Liver (tissue), 9 donors: ENCODE data around the gene HEPN1. TPM values are rescaled to one million over a fixed set of nuclear protein-coding genes. Genes with fewer than 3 reads are reported as not detected.

Source experiments
- DNase-seq: peaks from one replicate; pipeline ENCODE4 v3.0.0-alpha.2; 2017; ENCODE audit warnings: low spot score
- H3K27ac ChIP-seq, 2 donors: one replicate each; pipeline ENCODE4 v1.7.0; 2013; ENCODE audit warnings: inconsistent platforms in 2 of 2, low read length in 2 of 2, control low read depth in 1 of 2, low read depth in 1 of 2, mild to moderate bottlenecking in 1 of 2
- H3K27me3 ChIP-seq, 4 donors: one replicate each; pipeline versions ENCODE4 v1.6.1 to v1.7.0; 2013; ENCODE audit warnings: low read length in 3 of 4, inconsistent platforms in 1 of 4, mild to moderate bottlenecking in 1 of 4, moderate library complexity in 1 of 4; ENCODE audit not compliant: control insufficient read depth in 4 of 4, insufficient read depth in 4 of 4
- H3K36me3 ChIP-seq, 4 donors: one replicate each; pipeline versions ENCODE4 v1.6.1 to v1.7.0; 2013; ENCODE audit warnings: low read length in 3 of 4, mild to moderate bottlenecking in 3 of 4, low read depth in 1 of 4, moderate library complexity in 1 of 4; ENCODE audit not compliant: control insufficient read depth in 4 of 4, insufficient read depth in 3 of 4
- H3K4me1 ChIP-seq, 4 donors: one replicate each; pipeline versions ENCODE4 v1.6.1 to v1.7.0; 2013; ENCODE audit warnings: low read length in 3 of 4, mild to moderate bottlenecking in 3 of 4, moderate library complexity in 1 of 4; ENCODE audit not compliant: control insufficient read depth in 4 of 4, insufficient read depth in 4 of 4
- H3K4me3 ChIP-seq, 3 donors: one replicate each; pipeline versions ENCODE4 v1.6.1 to v1.7.0; 2013; ENCODE audit warnings: low read length in 3 of 3, control low read depth in 1 of 3, low read depth in 1 of 3, mild to moderate bottlenecking in 1 of 3
- H3K9ac ChIP-seq, 2 donors: one replicate each; pipeline ENCODE4 v1.7.0; 2013; ENCODE audit warnings: low read length in 2 of 2, mild to moderate bottlenecking in 2 of 2, moderate library complexity in 2 of 2, control low read depth in 1 of 2, low read depth in 1 of 2
- H3K9me3 ChIP-seq, 4 donors: one replicate each; pipeline versions ENCODE4 v1.6.1 to v1.7.0; 2013; ENCODE audit warnings: low read length in 3 of 4; ENCODE audit not compliant: control insufficient read depth in 4 of 4
- EGR1 ChIP-seq, 2 donors: IDR thresholded peaks; 2 replicates each; pipeline ENCODE4 v1.6.1; 2016 to 2018; ENCODE audit warnings: antibody characterized with exemption in 2 of 2, low read depth in 2 of 2
- FOXA1 ChIP-seq: IDR thresholded peaks from 2 replicates; pipeline ENCODE4 v1.6.1; 2016; ENCODE audit warnings: antibody characterized with exemption
- FOXA2 ChIP-seq: IDR thresholded peaks from 2 replicates; pipeline ENCODE4 v1.6.1; 2016; ENCODE audit warnings: antibody characterized with exemption
- GABPA ChIP-seq, 2 donors: IDR thresholded peaks in 1 of 2; conservative IDR thresholded peaks in 1 of 2; 2 replicates each; pipeline ENCODE4 v1.6.1; 2016; ENCODE audit warnings: antibody characterized with exemption in 2 of 2, mild to moderate bottlenecking in 1 of 2, moderate library complexity in 1 of 2
- HNF4A ChIP-seq, 2 donors: conservative IDR thresholded peaks; 2 replicates each; pipeline ENCODE4 v1.6.1; 2016; ENCODE audit warnings: antibody characterized with exemption in 2 of 2, mild to moderate bottlenecking in 2 of 2
- HNF4G ChIP-seq: IDR thresholded peaks from 2 replicates; pipeline ENCODE4 v1.6.1; 2016; ENCODE audit warnings: antibody characterized with exemption
- NR2F2 ChIP-seq: IDR thresholded peaks from 2 replicates; pipeline ENCODE4 v1.6.1; 2016; ENCODE audit warnings: antibody characterized with exemption
- RAD21 ChIP-seq, 2 donors: IDR thresholded peaks; 2 replicates each; pipeline ENCODE4 v1.6.1; 2016; ENCODE audit warnings: antibody characterized with exemption in 2 of 2, mild to moderate bottlenecking in 2 of 2
- SP1 ChIP-seq: IDR thresholded peaks from 2 replicates; pipeline ENCODE4 v1.6.1; 2018; ENCODE audit warnings: antibody characterized with exemption, mild to moderate bottlenecking
- TAF1 ChIP-seq: conservative IDR thresholded peaks from 2 replicates; pipeline ENCODE4 v1.6.1; 2016; ENCODE audit warnings: antibody characterized with exemption, mild to moderate bottlenecking
- YY1 ChIP-seq: IDR thresholded peaks from 2 replicates; pipeline ENCODE4 v1.6.1; 2016; ENCODE audit warnings: antibody characterized with exemption, mild to moderate bottlenecking
- WGBS: extraction: QIAGEN DNeasy Blood & Tissue Kit; methylation state at CpG from one replicate; pipeline ENCODE4 v1.1.7; 2013; 5-methylcytosine and 5-hydroxymethylcytosine counted together
- polyA plus RNA-seq, 2 donors: library from polyadenylated mRNA; stranded (reverse) in 1 of 2; unstranded in 1 of 2; fragments of 200-250 nt in 1 of 2; fragments of >200 nt in 1 of 2; fragmentation: Nextera tagmentation in 1 of 2; extraction: Ambion mirVana in 1 of 2; gene quantifications; one replicate each; pipeline versions ENCODE4 v1.2.1 to v1.2.3, GENCODE V29; 2013 to 2015
- total RNA-seq, 2 donors: library from RNA; depleted of rRNA; stranded (reverse); fragments of >200 nt; gene quantifications; one replicate each; pipeline ENCODE4 v1.2.3, GENCODE V29; 2014
- TF ChIP-seq, protein P1 (sequence below): IDR thresholded peaks from 2 replicates; pipeline ENCODE4 v1.6.1; 2016; ENCODE audit warnings: antibody characterized with exemption
- TF ChIP-seq, protein P2 (sequence below): fragments of 150-350 bp; IDR thresholded peaks from 2 replicates; pipeline ENCODE4 v1.5.1; 2017; ENCODE audit warnings: improper control_type of control experiment, low read depth, low read length; ENCODE audit not compliant: missing input control
- TF ChIP-seq, protein P3 (sequence below): IDR thresholded peaks from 2 replicates; pipeline ENCODE4 v1.6.1; 2016; ENCODE audit warnings: antibody characterized with exemption, mild to moderate bottlenecking
- donor health status: healthy.
- donor health status: healthy.
- donor health status: healthy.
- donor health status: healthy.
- donor health status: healthy.

HEPN1 gene
- total and polyA plus RNA-seq, 4 donors: 0.22 to 2.6 TPM; not detected in 2

DNA sequence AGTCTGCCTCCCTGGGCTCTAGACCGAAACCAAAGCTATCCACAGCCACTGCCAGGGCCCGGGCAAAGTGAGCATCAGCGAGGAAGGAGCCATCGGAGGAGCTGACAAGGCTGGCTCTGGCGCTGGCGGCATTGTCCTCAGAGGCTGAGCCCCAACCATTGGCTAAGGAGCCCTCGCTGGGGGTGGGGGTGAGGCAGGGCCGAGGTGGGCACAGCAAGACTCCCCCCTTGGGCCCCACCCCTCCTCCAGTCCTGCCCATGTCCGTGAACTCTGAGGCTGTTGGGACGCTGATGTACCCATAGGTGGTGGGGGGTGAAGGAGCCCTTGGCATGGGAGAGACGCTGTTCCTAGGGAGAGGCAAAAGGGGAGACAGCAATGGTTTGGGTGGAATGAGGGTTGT is 32.6 kb upstream of the HEPN1 start:
- no peak for DNase-seq
- TF ChIP-seq SP1 (no peak), FOXA2 (no peak), HNF4A (conservative IDR thresholded peaks at IDR 0.05) (no peak), HNF4G (no peak), RAD21 (IDR thresholded peaks at IDR 0.05) (no peak), GABPA (IDR thresholded peaks at IDR 0.05 in 1 of 2, conservative IDR thresholded peaks at IDR 0.05 in 1 of 2) (no peak), YY1 (no peak), NR2F2 (no peak)
- TF ChIP-seq, protein P1, sequence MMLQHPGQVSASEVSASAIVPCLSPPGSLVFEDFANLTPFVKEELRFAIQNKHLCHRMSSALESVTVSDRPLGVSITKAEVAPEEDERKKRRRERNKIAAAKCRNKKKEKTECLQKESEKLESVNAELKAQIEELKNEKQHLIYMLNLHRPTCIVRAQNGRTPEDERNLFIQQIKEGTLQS: no peak
- TF ChIP-seq, protein P2, sequence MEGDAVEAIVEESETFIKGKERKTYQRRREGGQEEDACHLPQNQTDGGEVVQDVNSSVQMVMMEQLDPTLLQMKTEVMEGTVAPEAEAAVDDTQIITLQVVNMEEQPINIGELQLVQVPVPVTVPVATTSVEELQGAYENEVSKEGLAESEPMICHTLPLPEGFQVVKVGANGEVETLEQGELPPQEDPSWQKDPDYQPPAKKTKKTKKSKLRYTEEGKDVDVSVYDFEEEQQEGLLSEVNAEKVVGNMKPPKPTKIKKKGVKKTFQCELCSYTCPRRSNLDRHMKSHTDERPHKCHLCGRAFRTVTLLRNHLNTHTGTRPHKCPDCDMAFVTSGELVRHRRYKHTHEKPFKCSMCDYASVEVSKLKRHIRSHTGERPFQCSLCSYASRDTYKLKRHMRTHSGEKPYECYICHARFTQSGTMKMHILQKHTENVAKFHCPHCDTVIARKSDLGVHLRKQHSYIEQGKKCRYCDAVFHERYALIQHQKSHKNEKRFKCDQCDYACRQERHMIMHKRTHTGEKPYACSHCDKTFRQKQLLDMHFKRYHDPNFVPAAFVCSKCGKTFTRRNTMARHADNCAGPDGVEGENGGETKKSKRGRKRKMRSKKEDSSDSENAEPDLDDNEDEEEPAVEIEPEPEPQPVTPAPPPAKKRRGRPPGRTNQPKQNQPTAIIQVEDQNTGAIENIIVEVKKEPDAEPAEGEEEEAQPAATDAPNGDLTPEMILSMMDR: no peak
- H3K4me1 ChIP-seq: peaks cover 0 to 17% (median 14%) of the 10 kb centered on the region in 4 donors
- H3K36me3 ChIP-seq: no peaks in the 10 kb centered on the region
- no peak overlapping the region for H3K4me3 ChIP-seq
- no peak overlapping the region for H3K9ac ChIP-seq
- no peaks in the 10 kb centered on the region for H3K27me3 ChIP-seq
- WGBS: 91% methylated on average over 11 of the region's 11 CpGs
- no peaks in the 10 kb centered on the region for H3K9me3 ChIP-seq
- no peak overlapping the region for H3K27ac ChIP-seq

DNA sequence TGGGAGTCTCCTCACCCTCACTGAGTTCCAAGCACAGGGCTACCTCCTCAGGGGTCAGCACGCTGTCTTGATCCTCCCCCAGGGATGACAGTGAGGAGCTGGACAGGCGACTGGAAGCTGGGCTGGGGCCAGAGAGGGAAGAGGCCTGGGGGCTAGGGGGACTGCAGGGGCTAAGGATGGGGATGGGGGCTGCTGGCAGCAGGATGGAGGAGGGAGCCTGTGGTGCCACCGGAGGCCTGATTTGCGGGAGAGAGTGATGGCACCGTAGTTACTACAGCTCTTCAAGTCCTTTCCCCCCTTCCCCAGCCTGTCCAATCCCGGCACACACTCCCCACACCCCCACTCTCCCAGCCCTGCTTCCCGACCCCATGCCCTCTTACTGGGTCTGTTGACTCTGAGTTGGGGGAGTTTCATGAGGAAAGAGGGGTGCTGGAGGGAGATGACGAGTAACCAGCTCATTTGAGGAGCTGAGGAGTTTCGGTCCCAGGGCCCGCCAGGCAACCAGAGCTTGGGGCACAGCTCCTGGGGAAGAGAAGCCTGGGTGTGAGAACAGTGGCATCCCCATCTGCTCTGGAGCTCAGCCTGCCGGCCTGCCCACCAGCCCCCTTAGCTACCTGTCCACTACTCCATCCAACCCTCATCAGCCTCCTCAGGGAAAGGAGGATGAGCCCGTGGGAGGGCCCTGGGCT is 31.9 kb upstream of the HEPN1 start:
- Histone ChIP-seq H3K27ac (no peak overlapping the region), H3K9me3 (no peaks in the 10 kb centered on the region), H3K27me3 (no peaks in the 10 kb centered on the region), H3K4me1 (peaks cover 0 to 15% (median 10%) of the 10 kb centered on the region in 4 donors), H3K4me3 (no peak overlapping the region), H3K36me3 (no peaks in the 10 kb centered on the region), H3K9ac (no peak overlapping the region)
- no peak for DNase-seq
- no peak for TF ChIP-seq FOXA2
- TF ChIP-seq, protein P2: no peak
- TF ChIP-seq, protein P1: no peak
- no peak for TF ChIP-seq TAF1
- no peak for TF ChIP-seq YY1
- TF ChIP-seq NR2F2: no peak
- no peak for TF ChIP-seq SP1
- TF ChIP-seq, protein P3, sequence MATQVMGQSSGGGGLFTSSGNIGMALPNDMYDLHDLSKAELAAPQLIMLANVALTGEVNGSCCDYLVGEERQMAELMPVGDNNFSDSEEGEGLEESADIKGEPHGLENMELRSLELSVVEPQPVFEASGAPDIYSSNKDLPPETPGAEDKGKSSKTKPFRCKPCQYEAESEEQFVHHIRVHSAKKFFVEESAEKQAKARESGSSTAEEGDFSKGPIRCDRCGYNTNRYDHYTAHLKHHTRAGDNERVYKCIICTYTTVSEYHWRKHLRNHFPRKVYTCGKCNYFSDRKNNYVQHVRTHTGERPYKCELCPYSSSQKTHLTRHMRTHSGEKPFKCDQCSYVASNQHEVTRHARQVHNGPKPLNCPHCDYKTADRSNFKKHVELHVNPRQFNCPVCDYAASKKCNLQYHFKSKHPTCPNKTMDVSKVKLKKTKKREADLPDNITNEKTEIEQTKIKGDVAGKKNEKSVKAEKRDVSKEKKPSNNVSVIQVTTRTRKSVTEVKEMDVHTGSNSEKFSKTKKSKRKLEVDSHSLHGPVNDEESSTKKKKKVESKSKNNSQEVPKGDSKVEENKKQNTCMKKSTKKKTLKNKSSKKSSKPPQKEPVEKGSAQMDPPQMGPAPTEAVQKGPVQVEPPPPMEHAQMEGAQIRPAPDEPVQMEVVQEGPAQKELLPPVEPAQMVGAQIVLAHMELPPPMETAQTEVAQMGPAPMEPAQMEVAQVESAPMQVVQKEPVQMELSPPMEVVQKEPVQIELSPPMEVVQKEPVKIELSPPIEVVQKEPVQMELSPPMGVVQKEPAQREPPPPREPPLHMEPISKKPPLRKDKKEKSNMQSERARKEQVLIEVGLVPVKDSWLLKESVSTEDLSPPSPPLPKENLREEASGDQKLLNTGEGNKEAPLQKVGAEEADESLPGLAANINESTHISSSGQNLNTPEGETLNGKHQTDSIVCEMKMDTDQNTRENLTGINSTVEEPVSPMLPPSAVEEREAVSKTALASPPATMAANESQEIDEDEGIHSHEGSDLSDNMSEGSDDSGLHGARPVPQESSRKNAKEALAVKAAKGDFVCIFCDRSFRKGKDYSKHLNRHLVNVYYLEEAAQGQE: no peak
- no peak for TF ChIP-seq FOXA1
- TF ChIP-seq EGR1 (IDR thresholded peaks at IDR 0.05; ENCODE audit: low read depth in 2 of 2): no peak
- no peak for TF ChIP-seq GABPA (IDR thresholded peaks at IDR 0.05 in 1 of 2, conservative IDR thresholded peaks at IDR 0.05 in 1 of 2)
- WGBS: 89% methylated on average over 12 of the region's 12 CpGs
